H9 (cell line): ENCODE data around the gene TAS2R3. TPM values are rescaled to one million over a fixed set of nuclear protein-coding genes. Genes with fewer than 3 reads are reported as not detected.
"Not testable (repeated sequence)": the region's sequence is repeated elsewhere in the genome, so short reads cannot be mapped to it uniquely, and the experiment has no call there.

Experiments
- DNase-seq: peaks from one replicate; pipeline ENCODE4 v3.0.0-alpha.2; 2017
- H2AFZ ChIP-seq: one replicate; pipeline ENCODE4 v1.6.1; 2013; ENCODE audit warnings: mild to moderate bottlenecking, low read length, control low read depth, moderate library complexity
- H2AK5ac ChIP-seq: 2 replicates; pipeline ENCODE4 v1.6.1; 2013; ENCODE audit warnings: low read length, control low read depth, mixed read lengths; ENCODE audit not compliant: insufficient read length
- H2BK120ac ChIP-seq: one replicate; pipeline ENCODE4 v1.6.1; 2013; ENCODE audit warnings: low read depth, mild to moderate bottlenecking, low read length, control low read depth, inconsistent platforms; ENCODE audit not compliant: poor library complexity, severe bottlenecking
- H2BK12ac ChIP-seq: 2 replicates; pipeline ENCODE4 v1.6.1; 2013; ENCODE audit warnings: low read length, control low read depth, mixed read lengths, low read depth; ENCODE audit not compliant: insufficient read length
- H2BK15ac ChIP-seq: 2 replicates; pipeline ENCODE4 v1.6.1; 2013; ENCODE audit warnings: low read depth, low read length, control low read depth
- H2BK20ac ChIP-seq: one replicate; pipeline ENCODE4 v1.6.1; 2013; ENCODE audit warnings: low read depth, mild to moderate bottlenecking, low read length, control low read depth, inconsistent platforms; ENCODE audit not compliant: poor library complexity, severe bottlenecking
- H2BK5ac ChIP-seq: 2 replicates; pipeline ENCODE4 v1.6.1; 2013; ENCODE audit warnings: low read length, control low read depth, mixed read lengths; ENCODE audit not compliant: insufficient read length
- H3K14ac ChIP-seq: 2 replicates; pipeline ENCODE4 v1.6.1; 2013; ENCODE audit warnings: low read length, control low read depth; ENCODE audit not compliant: insufficient read depth
- H3K18ac ChIP-seq: 2 replicates; pipeline ENCODE4 v1.6.1; 2013; ENCODE audit warnings: low read depth, mild to moderate bottlenecking, mixed read lengths, low read length, control low read depth; ENCODE audit not compliant: insufficient read length
- H3K23ac ChIP-seq: 2 replicates; pipeline ENCODE4 v1.6.1; 2013; ENCODE audit warnings: low read length, control low read depth, mixed read lengths, low read depth; ENCODE audit not compliant: insufficient read length
- H3K23me2 ChIP-seq: 2 replicates; pipeline ENCODE4 v1.6.1; 2013; ENCODE audit warnings: low read depth, mild to moderate bottlenecking, mixed read lengths, low read length, control low read depth; ENCODE audit not compliant: insufficient read length, poor library complexity, severe bottlenecking
- H3K27ac ChIP-seq: 2 replicates; pipeline ENCODE4 v1.5.1; 2013; ENCODE audit warnings: low read length, control low read depth, mixed read lengths, low read depth; ENCODE audit not compliant: insufficient read length
- H3K27me3 ChIP-seq: 2 replicates; pipeline ENCODE4 v1.6.1; 2013; ENCODE audit warnings: low read length, control low read depth, inconsistent platforms; ENCODE audit not compliant: insufficient read depth
- H3K4ac ChIP-seq: 2 replicates; pipeline ENCODE4 v1.6.1; 2013; ENCODE audit warnings: low read depth, mild to moderate bottlenecking, control low read depth, inconsistent platforms, low read length, moderate library complexity
- H3K4me1 ChIP-seq: 2 replicates; pipeline ENCODE4 v1.6.1; 2013; ENCODE audit warnings: low read length, control low read depth, inconsistent platforms; ENCODE audit not compliant: insufficient read depth
- H3K4me2 ChIP-seq: 2 replicates; pipeline ENCODE4 v1.6.1; 2013; ENCODE audit warnings: low read length, control low read depth, mixed read lengths; ENCODE audit not compliant: insufficient read length, insufficient read depth
- H3K56ac ChIP-seq: 2 replicates; pipeline ENCODE4 v1.6.1; 2013; ENCODE audit warnings: low read depth, mild to moderate bottlenecking, mixed read lengths, low read length, control low read depth; ENCODE audit not compliant: insufficient read length
- H3K79me1 ChIP-seq: 2 replicates; pipeline ENCODE4 v1.6.1; 2013; ENCODE audit warnings: low read depth, mild to moderate bottlenecking, moderate library complexity, low read length, control low read depth, inconsistent platforms; ENCODE audit not compliant: insufficient read depth, poor library complexity, severe bottlenecking
- H3K79me2 ChIP-seq: 2 replicates; pipeline ENCODE4 v1.6.1; 2013; ENCODE audit warnings: low read length, control low read depth, inconsistent platforms; ENCODE audit not compliant: insufficient read depth
- H3K9ac ChIP-seq: 2 replicates; pipeline ENCODE4 v1.6.1; 2013; ENCODE audit warnings: low read length, control low read depth, mixed read lengths; ENCODE audit not compliant: insufficient read length; ENCODE audit errors: extremely low read depth
- H3K9me3 ChIP-seq: one replicate; pipeline ENCODE4 v1.6.1; 2013; ENCODE audit warnings: low read depth, low read length, inconsistent platforms; ENCODE audit not compliant: control insufficient read depth
- H3T11ph ChIP-seq: one replicate; pipeline ENCODE4 v1.6.1; 2013; ENCODE audit warnings: mild to moderate bottlenecking, low read length, control low read depth, inconsistent platforms
- H4K20me1 ChIP-seq: one replicate; pipeline ENCODE4 v1.6.1; 2013; ENCODE audit not compliant: control insufficient read depth, insufficient read length, insufficient read depth
- H4K5ac ChIP-seq: 2 replicates; pipeline ENCODE4 v1.6.1; 2013; ENCODE audit warnings: low read depth, mild to moderate bottlenecking, mixed read lengths, low read length, control low read depth; ENCODE audit not compliant: insufficient read length
- H4K8ac ChIP-seq: replicated peaks from 2 replicates; pipeline ENCODE4 v1.6.1; 2013; ENCODE audit warnings: low read length, control low read depth, mixed read lengths, low read depth; ENCODE audit not compliant: insufficient read length
- H4K91ac ChIP-seq: 2 replicates; pipeline ENCODE4 v1.6.1; 2013; ENCODE audit warnings: low read depth, mild to moderate bottlenecking, moderate library complexity, mixed read lengths, low read length, control low read depth; ENCODE audit not compliant: insufficient read length
- H3K27ac Mint-ChIP-seq, 3 experiments: 2 replicates in 2 of 3; 3 replicates in 1 of 3; pipeline ENCODE4 v1.8.0; 2020 to 2021; ENCODE audit warnings: mixed read lengths in 3 of 3, mild to moderate bottlenecking in 1 of 3, moderate library complexity in 1 of 3
- H3K27me3 Mint-ChIP-seq: 2 replicates; pipeline ENCODE4 v1.8.0; 2021; ENCODE audit warnings: low read depth, mild to moderate bottlenecking, moderate library complexity, mixed read lengths
- H3K36me3 Mint-ChIP-seq, 3 experiments: 2 replicates in 2 of 3; 3 replicates in 1 of 3; pipeline ENCODE4 v1.8.0; 2020 to 2021; ENCODE audit warnings: low read depth in 3 of 3, mixed read lengths in 3 of 3; ENCODE audit not compliant: insufficient read depth in 1 of 3
- H3K4me1 Mint-ChIP-seq, 2 experiments: 2 replicates each; pipeline ENCODE4 v1.8.0; 2020; ENCODE audit warnings: mixed read lengths in 2 of 2
- H3K4me3 Mint-ChIP-seq, 2 experiments: 2 replicates in 1 of 2; 3 replicates in 1 of 2; pipeline ENCODE4 v1.8.0; 2020 to 2021; ENCODE audit warnings: mild to moderate bottlenecking in 2 of 2, mixed read lengths in 2 of 2, moderate library complexity in 1 of 2
- H3K9me3 Mint-ChIP-seq, 2 experiments: 2 replicates in 1 of 2; 3 replicates in 1 of 2; pipeline ENCODE4 v1.8.0; 2020; ENCODE audit warnings: mild to moderate bottlenecking in 2 of 2, mixed read lengths in 2 of 2, moderate library complexity in 1 of 2
- CTCF ChIP-seq: fragments of 200-600 bp; sonication (generic); conservative IDR thresholded peaks from 3 replicates; pipeline ENCODE4 v1.8.0; 2021; ENCODE audit warnings: antibody characterized with exemption, mild to moderate bottlenecking
- WGBS: extraction: QIAGEN DNeasy Blood & Tissue Kit; methylation state at CpG from one replicate; pipeline ENCODE4 v1.1.7; 2013; ENCODE audit warnings: missing lambda C conversion rate, low lambda C conversion rate, mixed read lengths; ENCODE audit not compliant: insufficient read length; ENCODE audit errors: extremely low coverage; 5-methylcytosine and 5-hydroxymethylcytosine counted together
- total RNA-seq: library from RNA; stranded (reverse); gene quantifications from 2 replicates; pipeline ENCODE4 v1.2.1, GENCODE V29; 2021

The TAS2R3 gene
- total RNA-seq, 1 experiment from 2014 or later = 1.2 TPM

GRCh38 chr7:141748396-141748795 is 15.5 kb upstream of the TAS2R3 start:
- Histone ChIP-seq H3K4me1 (no peaks in the 10 kb centered on the region), H2BK15ac (no peak overlapping the region), H3K79me1 (no peaks in the 10 kb centered on the region), H4K5ac (no peak overlapping the region), H2AK5ac (no peak overlapping the region), H3K9me3 (peaks cover 22% of the 10 kb centered on the region), H3K27ac (no peak overlapping the region), H3K14ac (no peak overlapping the region), H3K4me2 (no peak overlapping the region), H3K23ac (no peak overlapping the region), H2AFZ (no peak overlapping the region), H3K4ac (no peak overlapping the region), H3K79me2 (no peaks in the 10 kb centered on the region), H3K9ac (no peak overlapping the region), H2BK20ac (no peak overlapping the region), H3K27me3 (no peaks in the 10 kb centered on the region), H2BK5ac (no peak overlapping the region), H3T11ph (no peak overlapping the region), H2BK120ac (no peak overlapping the region), H3K23me2 (no peaks in the 10 kb centered on the region), H4K20me1 (no peaks in the 10 kb centered on the region), H3K56ac (no peak overlapping the region), H4K8ac (no peak overlapping the region), H4K91ac (no peak overlapping the region), H2BK12ac (no peak overlapping the region), H3K18ac (no peak overlapping the region)
- TF ChIP-seq CTCF = no peak
- Mint-ChIP-seq H3K27me3 (no peaks in the 10 kb centered on the region), H3K36me3 (peaks cover 80 to 90% (median 89%) of the 10 kb centered on the region in 3 experiments), H3K4me1 (no peaks in the 10 kb centered on the region), H3K4me3 (no peak overlapping the region), H3K27ac (no peak overlapping the region), H3K9me3 (peaks cover 29 to 31% of the 10 kb centered on the region in 2 experiments)
- WGBS = no CpG with 5 or more reads among the region's 2 CpGs
- DNase-seq = no peak

- H2BK20ac ChIP-seq, H3K27ac ChIP-seq, H3K4ac ChIP-seq, H3K4me3 Mint-ChIP-seq, H3K14ac ChIP-seq, H2AK5ac ChIP-seq, H3K27ac Mint-ChIP-seq, H3K18ac ChIP-seq, H3K4me2 ChIP-seq, H4K5ac ChIP-seq, DNase-seq, H3K23me2 ChIP-seq, H3K79me1 ChIP-seq, H3K27me3 ChIP-seq, H2BK15ac ChIP-seq, H3K56ac ChIP-seq, H2BK12ac ChIP-seq, H3T11ph ChIP-seq, H2BK5ac ChIP-seq, H3K23ac ChIP-seq, H3K4me1 ChIP-seq, H4K20me1 ChIP-seq, H3K27me3 Mint-ChIP-seq, H3K79me2 ChIP-seq, H4K8ac ChIP-seq, H3K9ac ChIP-seq, H2BK120ac ChIP-seq, H3K4me1 Mint-ChIP-seq, H4K91ac ChIP-seq, H2AFZ ChIP-seq: not testable (repeated sequence)
- peaks cover 29 to 31% of the 10 kb centered on the region in 2 experiments for H3K9me3 Mint-ChIP-seq
- peaks cover 22% of the 10 kb centered on the region for H3K9me3 ChIP-seq
- H3K36me3 Mint-ChIP-seq = peaks cover 78 to 90% (median 85%) of the 10 kb centered on the region in 3 experiments
- no CpG with 5 or more reads among the region's 10 CpGs for WGBS
These were observed 12.0 kb upstream of the TAS2R3 start for GRCh38 chr7:141751904-141752303.
